ENCODE data around the gene C2orf81.
"Not testable (repeated sequence)": the region's sequence is repeated elsewhere in the genome, so short reads cannot be mapped to it uniquely, and the experiment has no call there.

The C2orf81 gene

DNA sequence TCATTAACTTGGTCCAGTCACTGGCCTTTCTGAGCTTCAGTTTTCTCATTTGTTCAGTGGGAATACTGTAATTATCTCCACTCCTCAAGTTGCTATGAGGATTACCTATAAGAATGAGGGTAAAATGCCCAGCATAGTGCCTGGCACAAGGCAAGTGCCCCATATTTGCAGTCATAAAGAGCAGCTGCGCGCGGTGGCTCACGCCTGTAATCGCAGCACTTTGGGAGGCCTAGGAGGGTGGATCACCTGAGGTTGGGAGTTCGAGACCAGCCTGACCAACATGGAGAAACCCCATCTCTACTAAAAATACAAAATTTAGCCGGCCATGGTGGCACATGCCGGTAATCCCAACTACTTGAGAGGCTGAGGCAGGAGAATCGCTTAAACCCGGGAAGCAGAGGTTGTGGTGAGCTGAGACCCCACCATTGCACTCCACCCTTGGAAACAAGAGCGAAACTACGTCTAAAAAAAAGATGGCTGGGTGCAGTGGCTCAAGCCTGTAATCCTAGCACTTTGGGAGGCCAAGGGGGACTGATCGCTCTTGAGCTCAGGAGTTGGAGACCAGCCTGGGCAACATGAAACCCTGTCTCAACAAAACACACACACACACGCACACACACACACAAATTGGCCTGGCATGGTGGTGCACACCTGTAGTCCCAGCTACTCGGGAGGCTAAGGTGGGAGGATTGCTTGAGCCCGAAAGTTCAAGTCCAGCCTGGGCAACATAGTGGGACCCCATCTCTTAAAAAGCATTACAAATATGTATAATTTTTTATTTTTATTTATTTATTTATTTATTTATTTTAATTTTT, 21.3 kb upstream of the C2orf81 start:
- DNase-seq, result not testable (repeated sequence)

DNA sequence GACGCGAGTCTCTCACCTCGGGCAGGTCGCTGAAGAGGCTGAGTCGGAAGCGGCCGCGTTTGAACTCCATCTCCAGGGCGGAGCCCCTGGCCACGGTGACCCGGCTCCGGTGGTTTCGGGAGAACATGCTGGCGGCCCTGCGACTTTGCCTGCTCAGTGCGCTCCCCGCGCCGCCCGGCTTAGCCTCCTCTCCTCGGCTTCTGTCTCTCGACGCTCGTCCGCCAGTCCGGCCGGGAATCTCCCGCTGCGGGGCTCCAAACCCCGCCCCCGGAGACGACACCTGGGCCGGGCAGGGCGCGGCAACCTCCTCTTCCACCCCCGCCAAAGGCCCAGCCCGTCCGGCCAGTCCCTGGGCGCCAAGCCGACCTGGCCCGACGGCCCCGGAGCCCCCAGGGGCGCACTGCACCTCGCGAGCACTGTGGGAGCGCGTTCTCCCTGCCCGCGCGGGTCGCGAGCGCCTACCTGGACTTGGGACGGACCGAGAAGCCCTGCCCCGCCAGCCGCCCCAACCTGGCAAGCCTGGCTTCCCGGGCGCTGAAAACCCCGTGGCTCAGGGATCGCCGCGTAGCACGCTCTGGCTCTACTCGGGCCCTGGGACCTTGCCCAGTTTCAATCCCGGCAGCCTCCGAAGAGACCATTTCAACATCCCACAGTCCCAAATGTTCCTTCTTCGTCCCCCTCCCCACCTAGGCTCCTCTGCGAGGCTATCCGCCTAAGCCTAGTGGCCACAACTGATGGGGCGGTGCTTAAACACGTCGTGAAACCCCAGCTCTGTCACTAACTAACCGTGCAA, 20.5 kb upstream of the C2orf81 start, which contains the start of gene RTKN:
RTKN (minus strand) TSS at position 248 of the 793 bp plus-strand sequence; CDS start at position 127, 121 bp downstream.
- DNase-seq, result no peak

DNA sequence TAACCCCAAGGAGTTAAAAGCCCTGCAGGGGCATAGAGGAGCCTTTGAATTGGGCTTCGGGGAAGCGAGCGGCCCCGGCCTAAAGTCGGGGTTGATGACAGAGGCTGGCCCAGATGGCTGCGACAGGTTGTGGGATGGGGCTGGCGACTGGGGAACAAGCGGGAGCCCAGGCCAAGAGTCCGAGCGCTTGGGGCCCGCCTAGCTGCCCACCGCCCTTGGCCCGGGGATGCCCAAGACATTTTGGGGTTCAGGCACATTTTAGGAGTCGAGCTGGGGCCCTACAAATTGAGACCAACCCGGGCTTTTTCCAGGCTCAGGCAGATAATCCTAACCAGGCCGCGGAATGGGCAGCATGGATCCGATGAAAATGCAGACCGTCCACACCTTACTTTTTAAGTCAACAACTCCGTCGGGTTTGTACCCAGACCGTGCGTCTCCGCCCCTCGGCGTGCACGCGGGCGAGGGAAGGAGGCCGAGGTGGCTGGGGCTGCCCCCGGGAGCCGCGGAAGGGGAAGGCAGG, 19.8 kb upstream of the C2orf81 start:
- no peak for DNase-seq

DNA sequence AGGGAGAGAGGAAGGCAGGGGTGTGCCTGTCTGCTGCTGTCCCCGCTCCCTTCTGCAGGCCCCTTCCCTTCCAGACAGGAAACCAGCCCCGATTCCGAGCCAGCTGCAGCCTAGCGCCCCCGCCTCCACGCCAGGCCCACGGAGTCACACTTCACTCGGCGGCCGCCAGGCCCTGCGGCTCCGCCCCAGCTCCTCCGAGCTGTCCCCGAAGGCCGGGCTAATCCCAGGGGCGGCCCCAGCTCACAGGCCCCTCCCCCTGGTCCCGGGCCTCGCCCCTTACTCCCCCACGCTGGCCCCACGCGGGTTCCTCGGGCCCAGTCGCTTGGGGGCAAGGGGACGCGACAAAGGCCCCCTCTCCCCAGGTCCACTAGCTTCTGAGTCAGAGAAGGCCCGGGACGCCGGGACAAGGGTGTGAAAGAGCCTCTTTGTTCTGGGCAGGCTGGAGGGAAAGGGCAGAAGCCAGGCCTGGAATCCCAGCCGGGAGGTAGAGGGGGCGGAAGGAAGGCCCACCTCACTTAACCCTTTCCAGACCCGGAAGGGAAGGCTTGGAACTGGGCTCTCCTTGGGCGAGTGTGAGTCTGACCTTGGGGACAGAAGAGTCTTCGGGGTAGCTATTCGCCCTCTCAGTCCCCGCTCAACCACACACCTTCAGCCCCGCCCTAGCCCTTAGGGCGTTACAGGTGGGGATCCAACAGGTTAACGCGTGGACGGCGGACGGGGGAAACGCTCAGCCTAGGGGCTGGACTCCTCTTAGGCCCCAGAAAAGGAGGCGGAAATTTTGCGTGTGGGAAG, 19.2 kb upstream of the C2orf81 start:
- no peak for DNase-seq

DNA sequence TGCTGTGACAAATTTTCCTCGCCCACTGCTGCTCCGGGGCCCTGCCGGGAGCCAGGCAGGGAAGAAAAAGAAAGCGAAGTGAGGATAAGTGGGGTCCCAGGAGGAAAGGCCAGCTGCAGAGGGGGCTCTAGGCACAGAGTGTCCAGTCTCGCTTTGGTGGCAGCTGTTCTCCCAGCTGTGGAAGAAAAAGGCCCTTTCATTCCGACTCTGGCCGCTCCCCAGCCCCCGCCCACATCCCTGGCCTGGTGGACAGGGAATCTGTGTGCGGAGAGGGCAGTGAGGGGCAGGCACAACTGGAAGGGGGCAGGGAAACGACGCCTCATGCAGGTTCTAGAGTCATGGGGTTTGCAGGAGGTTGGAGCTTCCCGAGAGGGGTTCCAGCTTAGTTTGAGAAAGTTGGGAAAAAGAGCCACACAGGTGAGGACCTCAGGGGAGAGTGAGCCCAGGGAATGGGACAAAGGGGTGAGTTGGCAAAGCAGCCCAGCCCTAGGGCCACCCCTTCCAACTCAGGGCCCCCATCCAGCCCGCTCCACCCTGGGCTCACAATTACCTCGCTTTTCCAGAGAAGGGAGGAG, 18.5 kb upstream of the C2orf81 start:
- DNase-seq, result no peak

DNA sequence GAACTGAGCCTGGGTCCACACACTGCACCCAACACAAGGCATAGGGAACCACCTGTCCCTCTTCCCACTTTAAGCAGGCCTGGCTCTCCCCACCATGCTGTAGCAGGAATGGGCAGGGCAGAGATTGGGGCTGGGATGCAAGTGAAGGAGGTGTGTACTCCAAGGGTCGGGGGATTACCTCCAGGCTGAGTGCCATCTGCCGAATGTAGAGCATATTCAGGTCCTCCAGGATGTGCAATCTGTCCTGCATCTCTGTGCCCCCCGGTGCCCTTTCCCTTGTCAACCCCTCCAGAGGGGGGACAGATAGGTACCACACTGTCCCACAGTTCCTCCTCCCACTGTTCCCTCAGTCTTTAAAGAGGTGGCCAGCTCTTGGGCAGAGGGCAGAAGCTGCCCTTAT, 18.0 kb upstream of the C2orf81 start:
- DNase-seq, result no peak

DNA sequence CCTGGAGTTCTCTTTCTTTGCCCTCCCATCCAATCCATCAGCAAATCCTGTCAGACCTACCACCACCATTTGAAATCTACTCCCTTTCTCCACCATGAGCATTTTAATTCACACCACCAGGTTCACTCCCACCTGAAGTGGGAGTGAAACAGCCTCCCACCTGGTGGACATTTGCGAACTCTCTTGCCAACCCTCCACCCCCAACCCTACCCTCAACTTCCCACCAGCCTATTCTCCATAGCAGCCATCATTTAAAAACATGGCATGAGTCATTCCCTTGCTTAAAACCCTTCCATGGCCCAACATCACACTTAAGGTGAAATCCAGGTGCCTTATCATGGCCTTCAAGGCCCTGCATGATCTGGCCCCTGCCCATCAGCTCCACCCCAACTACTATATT, 16.8 kb upstream of the C2orf81 start:
- no peak for DNase-seq

DNA sequence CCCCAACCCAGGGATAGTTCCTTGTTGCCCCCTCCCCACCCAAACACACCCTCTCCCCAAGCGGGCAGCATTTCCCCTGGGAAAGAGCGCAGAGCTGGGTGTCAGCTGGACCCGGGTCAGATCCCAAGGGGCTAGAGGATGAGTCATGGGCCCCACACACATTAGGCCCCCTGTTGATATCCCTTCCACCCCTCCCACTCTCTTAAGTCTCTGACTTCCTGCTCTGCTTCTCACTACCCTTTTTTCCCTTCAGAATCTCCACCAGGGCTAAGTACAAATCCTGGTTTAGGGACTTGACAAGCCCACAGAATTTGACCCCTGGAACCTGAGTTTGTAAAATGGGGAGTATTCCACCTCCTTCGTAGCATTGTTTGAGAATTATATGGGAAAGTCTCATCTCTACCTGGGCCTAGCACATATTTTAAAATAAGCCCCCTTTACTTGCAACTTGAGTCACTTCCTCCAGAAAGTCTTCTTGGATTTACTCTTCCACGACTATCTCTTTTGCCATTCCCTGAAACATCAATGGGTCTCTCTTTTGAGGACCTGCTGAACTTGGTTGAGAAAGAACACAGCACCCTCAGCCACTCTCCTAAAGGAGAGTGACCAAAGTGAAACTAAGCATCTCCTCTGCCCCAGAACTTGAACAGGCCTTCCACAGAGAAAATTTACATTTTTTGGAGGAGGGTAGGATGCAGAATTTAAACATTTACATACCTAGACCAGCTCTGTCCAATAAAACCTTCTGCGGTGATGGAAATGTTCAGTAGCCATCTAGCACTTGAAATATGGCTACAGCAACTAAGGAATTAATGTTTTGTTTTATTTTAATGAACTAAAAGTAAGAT, 15.7 kb upstream of the C2orf81 start:
- no peak for DNase-seq

DNA sequence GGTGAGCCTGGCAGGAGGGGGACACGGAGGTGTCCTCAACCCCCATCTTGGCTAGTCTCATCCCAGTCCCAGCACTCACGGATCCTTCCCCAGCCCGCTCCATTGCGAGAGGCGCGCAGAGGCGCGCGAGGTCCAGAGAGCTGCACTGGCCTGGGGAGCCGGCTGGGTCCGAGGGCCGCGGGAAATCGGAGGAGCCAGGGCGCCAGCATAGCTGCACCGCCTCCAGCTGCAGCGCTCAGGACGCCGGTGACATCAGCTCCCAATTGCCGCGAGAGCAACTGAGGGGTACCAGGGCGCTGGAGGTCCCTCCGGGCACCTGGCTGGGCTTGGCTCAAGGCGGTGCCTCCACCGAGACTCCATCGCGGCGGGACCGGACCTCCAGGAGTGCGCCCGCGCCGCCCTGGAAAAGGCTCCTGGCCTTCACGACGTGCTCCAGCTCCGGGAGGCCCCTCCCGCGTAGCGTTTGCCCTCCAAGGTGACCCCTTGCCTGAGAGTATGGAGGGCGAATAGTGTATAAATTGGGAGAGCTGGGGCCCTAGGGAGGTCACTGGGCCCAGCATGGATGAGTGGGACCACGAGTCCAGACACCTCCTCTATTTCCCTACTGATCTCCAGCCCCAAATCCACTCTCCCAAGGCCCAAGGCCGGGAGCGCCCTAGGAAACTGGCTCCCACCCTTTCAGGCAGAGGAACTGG, 14.8 kb upstream of the C2orf81 start:
- DNase-seq, result no peak

DNA sequence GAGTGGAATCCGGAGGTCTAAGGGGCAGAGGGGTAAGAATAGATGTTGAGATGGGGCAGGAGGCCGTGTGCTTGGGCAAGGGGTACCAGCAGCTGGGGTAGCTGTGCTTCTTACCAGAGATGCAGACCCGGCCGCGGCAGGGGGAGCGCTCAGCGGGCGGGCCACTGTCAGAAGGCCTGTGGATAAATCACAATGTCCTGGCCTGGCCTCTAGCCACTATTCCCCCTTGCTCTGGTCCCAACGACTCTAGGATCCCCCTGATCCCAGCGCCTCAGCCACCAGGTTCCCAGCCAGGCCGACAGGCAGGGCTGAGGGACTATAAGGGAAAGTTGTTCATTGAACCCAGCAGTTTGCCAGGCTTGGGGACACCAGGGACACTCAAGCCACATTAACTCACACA, 9.1 kb upstream of the C2orf81 start:
- DNase-seq, result no peak

DNA sequence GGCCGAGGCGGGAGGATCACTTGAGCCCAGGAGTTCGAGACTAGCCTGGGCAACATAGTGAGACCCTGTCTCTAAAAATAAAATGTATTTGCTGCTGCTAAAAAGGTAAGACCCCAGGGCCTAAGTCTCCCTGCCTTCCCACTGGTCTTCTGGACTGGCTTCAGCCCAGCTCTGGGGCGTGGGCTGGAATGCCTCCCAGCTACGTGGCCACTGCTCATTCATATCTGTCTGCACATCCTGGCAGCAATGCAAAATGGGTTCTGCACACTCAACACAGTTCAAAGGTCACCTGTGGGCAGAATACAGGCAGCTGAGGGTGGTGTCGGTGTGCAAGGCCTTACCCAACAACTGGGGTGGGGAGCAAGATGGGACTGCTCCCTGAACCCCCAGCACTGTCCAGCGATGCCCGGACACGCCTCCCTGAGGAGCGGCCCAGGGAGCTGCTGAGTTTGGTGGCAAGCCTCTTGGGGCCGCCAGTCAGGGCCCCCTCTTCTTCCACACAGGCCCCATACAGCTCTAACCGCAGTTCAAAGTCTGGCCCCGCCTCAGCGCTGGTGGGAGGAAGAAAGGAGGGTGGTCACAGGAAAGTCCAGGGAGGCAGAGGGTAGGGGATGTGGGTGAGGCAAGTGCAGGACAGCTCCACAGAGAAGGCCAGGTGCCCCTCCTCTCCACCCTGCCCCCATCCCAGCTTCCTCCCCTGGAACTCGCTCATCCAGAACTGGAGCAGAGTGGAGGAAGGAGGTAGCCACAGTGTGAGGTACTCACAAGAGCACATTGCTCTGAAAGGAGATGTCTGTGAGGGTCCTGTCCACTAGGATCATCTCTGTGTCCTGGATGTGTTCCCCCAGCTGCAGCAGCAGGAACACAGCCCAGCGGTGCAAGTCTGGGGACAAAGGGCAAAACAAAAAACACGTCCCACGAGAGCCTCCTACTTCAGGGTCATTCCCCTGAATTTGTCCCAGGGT, 8.3 kb upstream of the C2orf81 start:
- no peak for DNase-seq

DNA sequence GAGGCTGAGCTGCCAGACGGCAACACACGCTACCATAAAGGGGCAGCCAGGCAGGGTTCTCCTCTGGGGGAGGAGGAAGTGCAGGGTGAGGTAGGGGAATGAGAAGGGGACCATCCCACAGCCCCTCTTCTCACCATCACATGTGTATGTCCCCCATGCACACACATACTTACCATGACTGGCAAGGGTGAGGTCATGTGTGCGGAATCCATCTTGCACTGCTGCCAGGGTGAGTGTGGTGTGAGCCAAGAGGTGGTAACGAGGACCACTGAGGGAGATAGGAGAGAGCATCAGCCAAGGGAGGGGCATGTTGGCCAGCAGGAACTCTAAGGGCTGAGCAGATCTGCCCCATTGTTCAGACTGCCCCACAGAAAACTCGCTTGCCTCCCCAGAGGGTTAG, 7.3 kb upstream of the C2orf81 start:
- no peak for DNase-seq

DNA sequence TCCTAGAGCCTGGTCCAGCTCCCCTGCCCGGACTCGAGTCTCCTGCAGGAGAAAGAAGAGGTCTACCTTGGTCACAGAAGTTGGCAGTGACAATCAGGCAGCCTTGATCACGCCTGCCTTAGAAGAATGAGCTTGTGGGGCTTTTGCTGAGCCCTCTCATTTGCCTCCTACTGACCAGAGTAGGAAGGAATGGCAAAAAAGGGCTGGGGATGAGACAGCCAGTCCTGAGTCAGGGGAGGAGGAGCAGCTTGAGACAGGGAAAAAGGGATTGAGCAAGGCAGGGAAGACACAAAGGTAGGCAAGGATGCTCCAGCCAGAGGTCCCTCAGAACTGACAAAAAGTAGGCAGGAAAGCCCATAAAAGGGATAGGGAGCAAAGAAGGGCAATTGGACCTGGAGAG, 6.1 kb upstream of the C2orf81 start:
- no peak for DNase-seq

DNA sequence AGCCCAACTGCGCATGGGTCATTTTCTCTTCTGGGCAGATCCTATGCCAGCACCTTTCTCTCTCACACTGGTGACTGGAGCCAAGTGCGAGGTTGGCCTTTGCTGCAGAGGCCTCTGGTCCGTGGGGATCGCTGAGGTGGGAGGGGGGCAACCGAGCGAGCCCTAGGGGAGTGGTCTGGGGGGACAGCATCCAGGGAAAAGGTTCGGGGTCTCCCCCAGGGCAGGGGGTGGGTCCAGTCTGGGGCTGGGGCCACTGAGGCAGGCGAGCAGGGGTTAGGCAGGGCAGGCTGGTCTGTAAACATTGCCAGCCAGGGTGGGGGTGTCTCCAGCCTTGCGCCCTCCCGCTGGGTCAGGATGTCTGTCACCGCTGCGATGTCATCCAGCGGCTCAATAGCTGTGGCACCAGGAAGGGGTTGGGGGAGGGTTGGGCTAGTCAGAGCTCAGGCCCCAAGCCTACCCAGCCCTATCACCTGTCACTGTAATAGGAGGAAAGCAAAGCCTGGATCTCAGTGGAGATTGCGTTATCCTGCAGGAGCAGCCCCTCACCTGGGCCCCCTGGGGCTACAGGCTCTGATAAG, 4.9 kb upstream of the C2orf81 start:
- DNase-seq, result no peak

DNA sequence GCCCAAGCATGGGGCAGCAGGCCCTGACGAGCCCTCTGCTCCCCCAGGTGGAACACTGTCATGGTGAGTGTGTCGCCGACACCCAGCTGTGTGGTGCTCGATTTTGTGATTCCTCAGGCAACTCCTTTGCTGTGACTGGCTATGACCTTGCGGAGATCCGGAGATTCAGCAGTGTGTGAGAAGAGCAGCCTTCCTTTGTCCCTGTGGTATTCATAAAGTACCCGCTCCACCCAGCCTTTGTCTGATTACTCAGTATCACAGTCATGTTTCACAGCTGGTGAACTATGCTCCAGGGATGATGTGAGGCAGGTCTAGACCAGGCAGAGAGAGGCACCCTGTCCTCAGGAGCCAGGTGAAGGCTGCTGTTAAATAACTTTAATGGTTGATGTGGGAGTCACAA, 4.1 kb upstream of the C2orf81 start:
- no peak for DNase-seq

DNA sequence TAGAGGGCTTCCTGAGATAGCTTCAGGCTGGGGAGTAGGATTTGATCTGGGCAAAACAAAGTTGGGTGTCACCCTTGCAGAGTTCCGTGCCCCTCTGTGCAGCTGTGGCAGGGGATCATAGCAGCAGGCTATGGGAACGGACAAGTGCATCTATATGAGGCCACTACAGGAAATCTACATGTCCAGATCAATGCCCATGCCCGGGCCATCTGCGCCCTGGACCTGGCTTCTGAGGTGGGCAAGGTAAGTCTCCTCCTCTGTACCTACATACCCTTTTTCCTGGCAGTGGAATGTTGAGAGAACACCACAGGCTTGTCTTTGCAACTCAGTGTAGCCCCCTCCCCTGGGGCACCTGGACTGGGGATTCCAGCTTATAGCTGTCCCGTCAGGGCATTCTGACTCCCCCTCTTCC, 3.6 kb upstream of the C2orf81 start:
- DNase-seq, result no peak

DNA sequence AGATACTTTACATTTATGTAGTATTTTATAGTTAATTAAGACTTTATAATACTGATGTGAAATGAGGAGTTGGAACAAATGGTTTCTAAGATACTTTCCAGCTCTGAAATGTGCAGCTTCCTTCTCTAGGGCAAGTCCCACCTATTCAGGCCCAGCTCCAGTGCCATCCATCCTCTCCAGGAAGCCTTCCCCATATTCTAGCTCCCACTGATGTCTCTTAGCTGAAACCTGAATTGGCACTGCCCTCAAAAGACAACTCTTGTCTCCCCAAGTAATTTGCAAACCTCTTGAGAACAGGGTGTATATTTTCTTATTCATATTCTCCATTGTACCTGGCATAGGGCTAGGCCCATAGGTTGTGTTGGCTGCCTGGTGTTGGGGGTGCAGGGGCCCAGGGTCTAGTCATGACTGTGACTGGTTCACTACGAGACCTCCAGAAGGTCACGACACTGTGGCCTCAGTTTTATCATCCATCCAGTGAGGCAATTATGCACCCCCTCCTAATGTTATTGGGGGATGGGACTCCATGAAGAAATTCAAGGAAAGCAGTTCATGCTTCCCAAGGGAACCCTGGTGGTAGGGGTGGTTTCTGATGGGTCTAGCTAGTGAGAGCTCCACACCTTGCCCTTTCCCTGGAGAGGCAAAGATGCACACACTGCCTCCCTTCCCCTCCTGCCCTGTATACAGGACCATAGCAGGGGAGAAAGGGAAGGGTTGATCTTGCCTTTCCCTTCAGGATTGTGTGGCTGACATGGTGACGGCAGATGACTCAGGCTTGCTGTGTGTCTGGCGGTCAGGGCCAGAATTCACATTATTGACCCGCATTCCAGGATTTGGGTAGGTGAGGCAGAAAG, 2.9 kb upstream of the C2orf81 start:
- DNase-seq, result no peak

All from activated CD4-positive, CD25-positive, alpha-beta regulatory T cell (primary cell).